Spleen (tissue), 11 donors: Measurements from ENCODE around the gene HNRNPUL1. TPM values are rescaled to one million over a fixed set of nuclear protein-coding genes. Genes with fewer than 3 reads are reported as not detected.

Source experiments
- DNase-seq: peaks from one replicate; pipeline ENCODE4 v3.0.0-alpha.2; 2020
- H3K27ac ChIP-seq, 8 donors: fragments of 200-600 bp; sonication (generic) in 7 of 8; 1 replicate in 4 of 8; 2 replicates in 4 of 8; pipeline versions ENCODE4 v1.5.0 to v1.8.0; 2016 to 2021; ENCODE audit warnings: inconsistent platforms in 4 of 8, mild to moderate bottlenecking in 4 of 8, moderate library complexity in 1 of 8
- H3K27me3 ChIP-seq, 7 donors: fragments of 200-600 bp; sonication (generic) in 6 of 7; replicated peaks in 1 of 7; 1 replicate in 4 of 7; 2 replicates in 3 of 7; pipeline versions ENCODE4 v1.5.0 to v1.8.0; 2016 to 2021; ENCODE audit warnings: inconsistent platforms in 3 of 7, mild to moderate bottlenecking in 1 of 7
- H3K36me3 ChIP-seq, 6 donors: fragments of 200-600 bp; sonication (generic) in 5 of 6; 1 replicate in 4 of 6; 2 replicates in 2 of 6; pipeline versions ENCODE4 v1.5.0 to v1.8.0; 2016 to 2021; ENCODE audit warnings: inconsistent platforms in 2 of 6
- H3K4me1 ChIP-seq, 6 donors: fragments of 200-600 bp; sonication (generic) in 5 of 6; 1 replicate in 3 of 6; 2 replicates in 3 of 6; pipeline versions ENCODE4 v1.5.0 to v1.8.0; 2016 to 2021; ENCODE audit warnings: inconsistent platforms in 3 of 6
- H3K4me3 ChIP-seq, 8 donors: fragments of 200-600 bp; sonication (generic) in 7 of 8; 1 replicate in 4 of 8; 2 replicates in 4 of 8; pipeline versions ENCODE4 v1.5.0 to v1.8.0; 2016 to 2021; ENCODE audit warnings: inconsistent platforms in 4 of 8, mild to moderate bottlenecking in 4 of 8, moderate library complexity in 2 of 8
- H3K9me3 ChIP-seq, 8 donors: fragments of 200-600 bp; sonication (generic) in 7 of 8; 1 replicate in 4 of 8; 2 replicates in 4 of 8; pipeline versions ENCODE4 v1.5.0 to v1.8.0; 2016 to 2021; ENCODE audit warnings: inconsistent platforms in 4 of 8
- POLR2A ChIP-seq, 3 donors: fragments of 450-650 bp; IDR thresholded peaks; one replicate each; pipeline ENCODE4 v1.5.1; 2017; ENCODE audit warnings: antibody characterized with exemption in 3 of 3, mild to moderate bottlenecking in 1 of 3
- POLR2AphosphoS5 ChIP-seq, 3 donors: sonication (generic); formaldehyde crosslinking; IDR thresholded peaks; one replicate each; pipeline ENCODE4 v1.5.1; 2017; ENCODE audit warnings: antibody characterized with exemption in 3 of 3
- WGBS, 5 donors: extraction: QIAGEN DNeasy Blood & Tissue Kit in 3 of 5; methylation state at CpG; one replicate each; pipeline versions ENCODE4 v1.1.5 to v1.1.7; 2013 to 2018; 5-methylcytosine and 5-hydroxymethylcytosine counted together
- intact Hi-C: fragments of 100-400 bp; cut with DNase I; formaldehyde crosslinking; loops from one replicate; pipeline ENCODE4 v1.15.0; 2023; ENCODE audit warnings: low total_unique reads
- polyA plus RNA-seq, 3 donors: library from polyadenylated mRNA; stranded (reverse); fragments of 200-250 nt; gene quantifications; one replicate each; pipeline ENCODE4 v1.2.1, GENCODE V29; 2013
- total RNA-seq, 7 donors: library from RNA; depleted of rRNA in 3 of 7; stranded (reverse); fragments of >200 nt in 3 of 7; fragmentation: NEBNext Ultra II Directional in 4 of 7; extraction: Animal tissue kit (Norgen Biotek cat#: 25700) in 4 of 7; gene quantifications; one replicate each; pipeline versions ENCODE4 v1.1.0 to v1.2.1, GENCODE V29; 2016 to 2021
- TF ChIP-seq, protein P1 (sequence below), 11 experiments: fragments of 200-600 bp in 7 of 11; fragments of 450-650 bp in 4 of 11; sonication (generic) in 4 of 11; IDR thresholded peaks in 8 of 11; conservative IDR thresholded peaks in 3 of 11; 1 replicate in 7 of 11; 2 replicates in 4 of 11; pipeline versions ENCODE4 v1.4.0 to v1.8.0; 2016 to 2021; ENCODE audit warnings: antibody characterized with exemption in 11 of 11, inconsistent platforms in 4 of 11, mild to moderate bottlenecking in 1 of 11
- donor health status: healthy with polysubstance abuse.
- donor health status: DM: no; HTN: no; CAD: no; lungs with moderate emphysema.
- donor health status: DM: no; HTN: no; CAD: no.
- donor health status: Bipolar disorder and iron deficiency.
- donor health status: healthy.
- donor health status: DM: no; HTN: no; CAD: no.
- donor health status: DM: yes; HTN: yes; CAD: no.

Gene HNRNPUL1
- total and polyA plus RNA-seq, 10 donors, result 53.9 to 213 (median 164) TPM

DNA sequence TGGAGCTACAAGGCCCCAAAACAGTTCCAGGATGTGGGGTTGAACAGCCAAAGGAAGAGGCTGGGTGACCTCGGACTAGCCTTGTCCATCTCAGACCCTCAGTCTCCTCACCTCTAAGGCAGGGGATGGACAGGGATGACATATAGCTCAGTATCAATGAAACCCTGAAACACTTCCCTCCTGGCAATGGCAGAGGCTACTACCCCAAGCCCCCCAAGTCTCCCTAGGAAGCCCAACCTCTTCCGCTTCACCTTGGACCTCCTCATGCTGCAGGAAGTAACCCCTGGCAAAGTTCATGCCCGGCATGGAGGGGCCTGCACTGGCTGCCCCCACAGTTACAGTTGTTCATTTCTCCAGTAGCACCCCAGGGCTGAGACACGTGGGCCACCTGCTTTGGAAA, 56.4 kb downstream of the HNRNPUL1 start:
- intact Hi-C loops, result loop anchor here (5.0 kb wide), 1 partner anchor 37 kb away; no protein-coding TSS in a partner anchor
- no peaks in the 10 kb centered on the region for H3K9me3 ChIP-seq
- H3K4me1 ChIP-seq, result peaks cover 30 to 73% (median 50%) of the 10 kb centered on the region in 6 donors
- peak overlapping the region in 4 of 8 donors; percentile 90 to 94 (median 91) for H3K27ac ChIP-seq
- 69 to 81% (median 76%) methylated on average over 3 to 4 of the region's 4 CpGs for WGBS, 5 donors
- H3K4me3 ChIP-seq, result no peak overlapping the region
- H3K27me3 ChIP-seq, result no peaks in the 10 kb centered on the region
- no peak for DNase-seq
- TF ChIP-seq, protein P1, sequence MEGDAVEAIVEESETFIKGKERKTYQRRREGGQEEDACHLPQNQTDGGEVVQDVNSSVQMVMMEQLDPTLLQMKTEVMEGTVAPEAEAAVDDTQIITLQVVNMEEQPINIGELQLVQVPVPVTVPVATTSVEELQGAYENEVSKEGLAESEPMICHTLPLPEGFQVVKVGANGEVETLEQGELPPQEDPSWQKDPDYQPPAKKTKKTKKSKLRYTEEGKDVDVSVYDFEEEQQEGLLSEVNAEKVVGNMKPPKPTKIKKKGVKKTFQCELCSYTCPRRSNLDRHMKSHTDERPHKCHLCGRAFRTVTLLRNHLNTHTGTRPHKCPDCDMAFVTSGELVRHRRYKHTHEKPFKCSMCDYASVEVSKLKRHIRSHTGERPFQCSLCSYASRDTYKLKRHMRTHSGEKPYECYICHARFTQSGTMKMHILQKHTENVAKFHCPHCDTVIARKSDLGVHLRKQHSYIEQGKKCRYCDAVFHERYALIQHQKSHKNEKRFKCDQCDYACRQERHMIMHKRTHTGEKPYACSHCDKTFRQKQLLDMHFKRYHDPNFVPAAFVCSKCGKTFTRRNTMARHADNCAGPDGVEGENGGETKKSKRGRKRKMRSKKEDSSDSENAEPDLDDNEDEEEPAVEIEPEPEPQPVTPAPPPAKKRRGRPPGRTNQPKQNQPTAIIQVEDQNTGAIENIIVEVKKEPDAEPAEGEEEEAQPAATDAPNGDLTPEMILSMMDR (IDR thresholded peaks at IDR 0.05 in 8 of 11, conservative IDR thresholded peaks at IDR 0.05 in 3 of 11), result no peak
- TF ChIP-seq POLR2A (IDR thresholded peaks at IDR 0.05), result no peak
- no peak for TF ChIP-seq POLR2AphosphoS5 (IDR thresholded peaks at IDR 0.05)
- peaks cover 0 to 87% (median 57%) of the 10 kb centered on the region in 6 donors for H3K36me3 ChIP-seq

DNA sequence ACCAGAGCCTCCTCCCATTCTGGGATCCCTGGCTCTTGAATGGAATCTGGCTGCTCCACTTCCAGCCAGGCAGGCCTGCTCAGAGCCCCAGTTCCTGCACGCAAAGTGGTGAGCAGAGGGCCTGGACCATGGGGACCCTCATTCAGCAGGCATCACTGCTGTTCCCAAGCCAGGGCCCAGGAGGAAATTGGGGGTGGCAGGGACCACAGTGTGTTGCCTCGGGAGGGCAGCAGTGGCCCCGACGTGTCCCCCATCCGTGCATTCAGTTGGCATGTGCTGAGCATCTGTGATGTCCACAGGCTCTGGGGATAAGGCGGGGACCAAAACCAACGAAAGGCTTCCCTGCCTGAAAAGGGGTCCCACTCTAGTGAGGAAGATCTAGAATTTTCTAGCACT, 57.0 kb downstream of the HNRNPUL1 start:
- Histone ChIP-seq H3K9me3 (no peaks in the 10 kb centered on the region), H3K27ac (peak overlapping the region in 7 of 8 donors; percentile 63 to 94 (median 90)), H3K4me1 (peaks cover 36 to 76% (median 56%) of the 10 kb centered on the region in 6 donors), H3K36me3 (peaks cover 0 to 81% (median 53%) of the 10 kb centered on the region in 6 donors), H3K4me3 (no peak overlapping the region), H3K27me3 (no peaks in the 10 kb centered on the region)
- WGBS, 5 donors, result 64 to 81% (median 78%) methylated on average over 3 to 7 of the region's 7 CpGs
- DNase-seq, result no peak
- TF ChIP-seq, protein P1 (IDR thresholded peaks at IDR 0.05 in 8 of 11, conservative IDR thresholded peaks at IDR 0.05 in 3 of 11), result no peak
- TF ChIP-seq POLR2A (IDR thresholded peaks at IDR 0.05) (no peak), POLR2AphosphoS5 (IDR thresholded peaks at IDR 0.05) (no peak)
- intact Hi-C loops, result loop anchor here (5.0 kb wide), 1 partner anchor 36 kb away; no protein-coding TSS in a partner anchor

DNA sequence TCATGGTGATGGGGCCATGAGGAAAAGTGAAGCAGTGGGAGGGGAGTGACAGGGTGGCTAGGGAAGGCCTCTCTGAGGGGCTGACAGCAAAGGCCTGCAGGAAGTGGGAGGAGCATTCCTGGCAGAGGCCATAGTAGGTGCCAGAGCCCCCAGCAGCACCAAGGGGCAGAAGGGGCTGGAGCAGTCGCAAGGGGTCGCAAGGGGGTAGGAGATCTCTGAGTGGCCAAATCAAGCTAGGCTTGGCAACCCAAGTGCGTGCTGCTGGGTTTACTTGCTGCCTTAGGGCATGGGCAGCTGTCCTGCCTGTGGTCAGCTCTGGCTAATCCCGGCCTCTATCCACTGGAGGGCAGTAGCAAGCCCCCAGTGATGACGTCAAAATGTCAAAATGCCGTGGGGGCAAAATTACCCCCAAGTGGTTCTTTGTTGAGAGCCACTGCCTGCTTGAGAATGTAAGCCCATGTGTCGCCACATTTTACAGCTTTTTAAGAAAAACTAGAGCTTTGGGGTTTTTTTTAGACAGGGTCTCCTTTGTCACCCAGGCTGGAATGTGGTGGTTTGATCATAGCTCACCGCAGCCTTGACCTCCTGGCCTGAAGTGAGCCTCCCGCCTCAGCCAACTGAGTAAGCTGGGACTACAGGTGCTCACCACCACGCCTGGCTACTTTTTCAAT, 57.6 kb downstream of the HNRNPUL1 start:
- Histone ChIP-seq H3K36me3 (peaks cover 0 to 76% (median 47%) of the 10 kb centered on the region in 6 donors), H3K4me1 (peaks cover 42 to 81% (median 62%) of the 10 kb centered on the region in 6 donors), H3K27ac (peak overlapping the region; percentile 36 to 94 (median 90)), H3K9me3 (no peaks in the 10 kb centered on the region), H3K27me3 (no peaks in the 10 kb centered on the region), H3K4me3 (no peak overlapping the region)
- no peak for DNase-seq
- 50 to 63% (median 53%) methylated on average over 10 of the region's 10 CpGs for WGBS, 5 donors
- TF ChIP-seq POLR2AphosphoS5 (IDR thresholded peaks at IDR 0.05), result peak; percentile 50 to 57 (median 57)
- TF ChIP-seq, protein P1 (IDR thresholded peaks at IDR 0.05 in 8 of 11, conservative IDR thresholded peaks at IDR 0.05 in 3 of 11), result peak; percentile 39 to 83 (median 70)
- TF ChIP-seq POLR2A (IDR thresholded peaks at IDR 0.05), result no peak
- intact Hi-C loops, result loop anchor here (5.0 kb wide), 1 partner anchor 36 kb away; no protein-coding TSS in a partner anchor

DNA sequence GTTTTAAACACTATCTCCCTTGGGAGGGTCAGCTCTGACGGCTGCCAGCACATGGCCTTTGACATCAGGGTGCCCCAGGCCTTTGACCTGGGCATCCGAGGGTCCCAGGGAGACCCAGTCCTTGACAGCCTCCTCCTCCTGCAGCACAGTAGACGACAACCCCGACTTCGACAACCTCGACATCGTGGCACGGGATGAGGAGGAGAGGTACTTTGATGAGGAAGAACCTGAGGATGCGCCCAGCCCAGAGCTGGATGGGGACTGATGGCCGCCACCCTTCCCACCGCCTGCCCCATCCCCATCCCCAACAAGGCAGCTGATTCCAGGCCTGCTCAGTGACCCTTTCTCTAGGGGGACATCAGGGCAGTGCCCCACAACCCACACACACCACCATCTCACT, 58.3 kb downstream of the HNRNPUL1 start:
- Histone ChIP-seq H3K27ac (peak overlapping the region; percentile 36 to 94 (median 90)), H3K4me1 (peaks cover 48 to 89% (median 69%) of the 10 kb centered on the region in 6 donors), H3K36me3 (peaks cover 0 to 69% (median 40%) of the 10 kb centered on the region in 6 donors), H3K27me3 (no peaks in the 10 kb centered on the region), H3K4me3 (no peak overlapping the region), H3K9me3 (no peaks in the 10 kb centered on the region)
- TF ChIP-seq, protein P1 (IDR thresholded peaks at IDR 0.05 in 8 of 11, conservative IDR thresholded peaks at IDR 0.05 in 3 of 11), result no peak
- TF ChIP-seq POLR2A (IDR thresholded peaks at IDR 0.05) (no peak), POLR2AphosphoS5 (IDR thresholded peaks at IDR 0.05) (peak in 1 of 3 donors; percentile 50)
- no peak for DNase-seq
- 87 to 95% (median 90%) methylated on average over 11 of the region's 11 CpGs for WGBS, 5 donors
- intact Hi-C loops, result loop anchor here (5.0 kb wide), 1 partner anchor 35 kb away; no protein-coding TSS in a partner anchor
